ENCODE data around the gene FBL. TPM values are rescaled to one million over a fixed set of nuclear protein-coding genes. Genes with fewer than 3 reads are reported as not detected.
"Not testable (repeated sequence)": the region's sequence is repeated elsewhere in the genome, so short reads cannot be mapped to it uniquely, and the experiment has no call there.

FBL gene
- polyA plus RNA-seq, 2 of the 4 experiments (the other 2 are of a cell fraction): 716 to 1,141 TPM

- Histone ChIP-seq H3K27ac (no peak overlapping the region), H3K4me1 (no peaks in the 10 kb centered on the region), H3K9me3 (0 out of 3 replicates have a peak, but pooled peaks cover 2% of the 10 kb centered on the region), H3K4me3 (no peak overlapping the region), H3K4me2 (no peak overlapping the region)
- DNase-seq (ENCODE audit: low read depth in 1 of 2, low spot score in 1 of 2) (no peak), FAIRE-seq (peak; percentile 59), ATAC-seq (no peak; a peak in 1 of 6 replicates)
- WGBS (ENCODE audit: missing lambda C conversion rate): 71% methylated on average over 5 of the region's 5 CpGs
- ChIA-PET CTCF (interaction anchor here (0.6 to 9.2 kb wide), 6 partner anchors 10 to 290 kb away, joined by 3 to 64 read pairs (median 4); no protein-coding TSS in a partner anchor), POLR2A (no interaction called here)
- TF ChIP-seq CHD2 (IDR thresholded peaks at IDR 0.05; ENCODE audit: low read length, partially characterized antibody): no peak
- TF ChIP-seq FOSL2 (IDR thresholded peaks at IDR 0.05): no peak
- TF ChIP-seq FOSL2 (CRISPR knock-in tag; IDR thresholded peaks at IDR 0.05): no peak
- TF ChIP-seq PBX3 (IDR thresholded peaks at IDR 0.05): no peak
- no peak for TF ChIP-seq HOXB5 (CRISPR knock-in tag; IDR thresholded peaks at IDR 0.05)
- no peak for TF ChIP-seq HDAC2 (IDR thresholded peaks at IDR 0.05)
- no peak for TF ChIP-seq HES2 (IDR thresholded peaks at IDR 0.05)
- no peak for TF ChIP-seq CEBPB (IDR thresholded peaks at IDR 0.05)
- TF ChIP-seq EHMT2 (IDR thresholded peaks at IDR 0.05; ENCODE audit: low read depth): no peak
- TF ChIP-seq CBX2 (IDR thresholded peaks at IDR 0.05; ENCODE audit: borderline replicate concordance, low read depth): no peak
These were observed 29.7 kb downstream of the FBL start for GRCh38 chr19:39816287-39817048.

- FAIRE-seq (peak; percentile 7), DNase-seq (ENCODE audit: low read depth in 1 of 2, low spot score in 1 of 2) (no peak), ATAC-seq (no peak)
- TF ChIP-seq NFE2L2 (conservative IDR thresholded peaks at IDR 0.05; ENCODE audit: low read length) (no peak), FOXS1 (CRISPR knock-in tag; IDR thresholded peaks at IDR 0.05) (no peak), POLR2AphosphoS2 (conservative IDR thresholded peaks at IDR 0.05; ENCODE audit: low read length) (no peak), MAX (IDR thresholded peaks at IDR 0.05) (no peak)
- POLR2A ChIA-PET: interaction anchor here (1.5 kb wide), 1 partner anchor 31 kb away, joined by 9 read pairs; the partner anchor contains the start of gene FBL
- no peak overlapping the region for H3K4me2 ChIP-seq
- 69% methylated on average over 3 of the region's 3 CpGs for WGBS (ENCODE audit: missing lambda C conversion rate)
- H3K27ac ChIP-seq: no peak overlapping the region
- CTCF ChIA-PET: interaction anchor here (0.9 to 4.9 kb wide), 8 partner anchors 8 to 156 kb away, joined by 3 to 36 read pairs (median 4); partner anchors contain the start of gene PSMC4
- no peaks in the 10 kb centered on the region for H3K4me1 ChIP-seq
- H3K4me3 ChIP-seq: no peak overlapping the region
- no peaks in the 10 kb centered on the region; the same call in 2 of the 3 replicates for H3K9me3 ChIP-seq
These were observed 31.6 kb downstream of the FBL start for GRCh38 chr19:39814595-39814994.

- not testable (repeated sequence) for DNase-seq (ENCODE audit: low read depth in 1 of 2, low spot score in 1 of 2); H3K4me1 ChIP-seq; ATAC-seq; H3K27ac ChIP-seq; H3K9me3 ChIP-seq; FAIRE-seq; H3K4me2 ChIP-seq; H3K4me3 ChIP-seq
- ChIA-PET CTCF (interaction anchor here (1.1 to 4.9 kb wide), 7 partner anchors 9 to 157 kb away, joined by 3 to 36 read pairs (median 4); partner anchors contain the start of gene PSMC4), POLR2A (interaction anchor here (0.6 kb wide), 1 partner anchor 117 kb away, joined by 4 read pairs; no protein-coding TSS in a partner anchor)
- 95% methylated on average over 6 of the region's 6 CpGs for WGBS (ENCODE audit: missing lambda C conversion rate)
- TF ChIP-seq ZC3H11A (IDR thresholded peaks at IDR 0.05): peak; percentile 100
These were observed 32.1 kb downstream of the FBL start for GRCh38 chr19:39814111-39814510.

GRCh38 chr19:39813264-39813993 lies 32.8 kb downstream of the FBL start:
- WGBS (ENCODE audit: missing lambda C conversion rate): 74% methylated on average over 9 of the region's 9 CpGs
- Histone ChIP-seq H3K4me2 (no peak overlapping the region), H3K4me3 (no peak overlapping the region), H3K27ac (no peak overlapping the region), H3K9me3 (peaks cover 8% of the 10 kb centered on the region; the same call in 2 of the 3 replicates), H3K4me1 (no peaks in the 10 kb centered on the region)
- FAIRE-seq (peak; percentile 88), ATAC-seq (no peak), DNase-seq (ENCODE audit: low read depth in 1 of 2, low spot score in 1 of 2) (no peak)
- CTCF ChIA-PET: interaction anchor here (0.9 to 4.9 kb wide), 8 partner anchors 10 to 1331 kb away, joined by 3 to 36 read pairs (median 6); partner anchors contain the start of gene PSMC4
- POLR2A ChIA-PET: interaction anchor here (0.6 kb wide), 1 partner anchor 117 kb away, joined by 4 read pairs; no protein-coding TSS in a partner anchor
- TF ChIP-seq RAD21 (conservative IDR thresholded peaks at IDR 0.05 in 1 of 2, IDR thresholded peaks at IDR 0.05 in 1 of 2) (no peak), ELK1 (IDR thresholded peaks at IDR 0.05; ENCODE audit: low read depth, low read length) (no peak), FOXS1 (CRISPR knock-in tag; IDR thresholded peaks at IDR 0.05) (no peak), POLR2A (IDR thresholded peaks at IDR 0.05; ENCODE audit: low read length) (no peak), NFE2L2 (conservative IDR thresholded peaks at IDR 0.05; ENCODE audit: low read length) (no peak), PBX3 (IDR thresholded peaks at IDR 0.05) (no peak), HOXB5 (CRISPR knock-in tag; IDR thresholded peaks at IDR 0.05) (no peak), CBX2 (IDR thresholded peaks at IDR 0.05; ENCODE audit: borderline replicate concordance, low read depth) (no peak), BHLHE40 (IDR thresholded peaks at IDR 0.05; ENCODE audit: low read depth, low read length) (no peak), CTCF (IDR thresholded peaks at IDR 0.05) (no peak)

Measured in A549 (cell line).